IPS DF 6.9 (cell line): Measurements from ENCODE around the gene ANKRD11.

ENCODE experiments used
- DNase-seq: peaks from one replicate; pipeline ENCODE4 v3.0.0-alpha.2; 2013; ENCODE audit warnings: low read depth, low spot score
- H3K27ac ChIP-seq: one replicate; pipeline ENCODE4 v1.5.1; 2013; ENCODE audit warnings: low read length, control low read depth
- H3K27me3 ChIP-seq: 2 replicates; pipeline ENCODE4 v1.6.1; 2013; ENCODE audit warnings: mild to moderate bottlenecking, low read length; ENCODE audit not compliant: control insufficient read depth, insufficient read depth
- H3K36me3 ChIP-seq: 2 replicates; pipeline ENCODE4 v1.6.1; 2013; ENCODE audit warnings: low read length; ENCODE audit not compliant: control insufficient read depth, insufficient read depth
- H3K4me1 ChIP-seq: 2 replicates; pipeline ENCODE4 v1.6.1; 2013; ENCODE audit warnings: low read length; ENCODE audit not compliant: control insufficient read depth, insufficient read depth
- H3K4me3 ChIP-seq: 2 replicates; pipeline ENCODE4 v1.5.1; 2013; ENCODE audit warnings: mild to moderate bottlenecking, low read length
- H3K9me3 ChIP-seq: 2 replicates; pipeline ENCODE4 v1.6.1; 2013; ENCODE audit warnings: low read length, inconsistent platforms; ENCODE audit not compliant: control insufficient read depth, insufficient read depth
- WGBS: extraction: QIAGEN DNeasy Blood & Tissue Kit; methylation state at CpG from one replicate; pipeline ENCODE4 v1.1.7; 2013; ENCODE audit warnings: mixed read lengths, missing lambda C conversion rate; ENCODE audit not compliant: insufficient read length, insufficient coverage; 5-methylcytosine and 5-hydroxymethylcytosine counted together

ANKRD11 gene

GRCh38 chr16:89418352-89418751 is 72.0 kb downstream of the ANKRD11 start:
- Histone ChIP-seq H3K27ac (no peak overlapping the region), H3K4me1 (peaks cover 6% of the 10 kb centered on the region), H3K36me3 (no peaks in the 10 kb centered on the region; the same call in 1 of the 2 replicates), H3K4me3 (no peak overlapping the region), H3K9me3 (no peaks in the 10 kb centered on the region), H3K27me3 (no peaks in the 10 kb centered on the region)
- DNase-seq, result no peak
- no CpG with 5 or more reads among the region's 7 CpGs for WGBS

- DNase-seq, result no peak
- Histone ChIP-seq H3K9me3 (no peaks in the 10 kb centered on the region), H3K27ac (no peak overlapping the region), H3K4me1 (peaks cover 4% of the 10 kb centered on the region), H3K4me3 (no peak overlapping the region), H3K27me3 (no peaks in the 10 kb centered on the region), H3K36me3 (no peaks in the 10 kb centered on the region; the same call in 1 of the 2 replicates)
- no CpG with 5 or more reads among the region's 7 CpGs for WGBS
Observed at GRCh38 chr16:89417352-89417751, 73.0 kb downstream of the ANKRD11 start.

GRCh38 chr16:89413811-89414585 is 76.4 kb downstream of the ANKRD11 start:
- H3K4me1 ChIP-seq, result peaks cover 7% of the 10 kb centered on the region
- no peaks in the 10 kb centered on the region; the same call in 1 of the 2 replicates for H3K36me3 ChIP-seq
- no peak for DNase-seq
- no CpG with 5 or more reads among the region's 20 CpGs for WGBS
- no peak overlapping the region for H3K4me3 ChIP-seq
- H3K27ac ChIP-seq, result no peak overlapping the region
- no peaks in the 10 kb centered on the region for H3K27me3 ChIP-seq
- H3K9me3 ChIP-seq, result no peaks in the 10 kb centered on the region

GRCh38 chr16:89412811-89413210 is 77.5 kb downstream of the ANKRD11 start:
- WGBS, result no CpG with 5 or more reads among the region's 4 CpGs
- no peak for DNase-seq
- H3K27me3 ChIP-seq, result no peaks in the 10 kb centered on the region

GRCh38 chr16:89411335-89411850 is 79.0 kb downstream of the ANKRD11 start:
- Histone ChIP-seq H3K27me3 (no peaks in the 10 kb centered on the region), H3K9me3 (no peaks in the 10 kb centered on the region), H3K4me3 (no peak overlapping the region), H3K36me3 (no peaks in the 10 kb centered on the region; the same call in 1 of the 2 replicates), H3K4me1 (peaks cover 17% of the 10 kb centered on the region), H3K27ac (no peak overlapping the region)
- no CpG with 5 or more reads among the region's 10 CpGs for WGBS
- no peak for DNase-seq

More at GRCh38 chr16:89412811-89413210, 77.5 kb downstream of the ANKRD11 start:
- Histone ChIP-seq H3K36me3 (no peaks in the 10 kb centered on the region; the same call in 1 of the 2 replicates), H3K4me3 (no peak overlapping the region), H3K27ac (no peak overlapping the region), H3K4me1 (peaks cover 13% of the 10 kb centered on the region), H3K9me3 (no peaks in the 10 kb centered on the region)

- Histone ChIP-seq H3K27ac (no peak overlapping the region), H3K27me3 (no peaks in the 10 kb centered on the region), H3K4me1 (peaks cover 19% of the 10 kb centered on the region), H3K36me3 (no peaks in the 10 kb centered on the region; the same call in 1 of the 2 replicates), H3K9me3 (no peaks in the 10 kb centered on the region), H3K4me3 (no peak overlapping the region)
- no CpG with 5 or more reads among the region's 11 CpGs for WGBS
- no peak for DNase-seq
Observed at GRCh38 chr16:89410794-89411309, 79.5 kb downstream of the ANKRD11 start.

- H3K27ac ChIP-seq, result no peak overlapping the region
- no peak for DNase-seq
- peaks cover 19% of the 10 kb centered on the region for H3K4me1 ChIP-seq
- no CpG with 5 or more reads among the region's 6 CpGs for WGBS
- H3K9me3 ChIP-seq, result no peaks in the 10 kb centered on the region
- no peaks in the 10 kb centered on the region for H3K27me3 ChIP-seq
- H3K36me3 ChIP-seq, result no peaks in the 10 kb centered on the region; the same call in 1 of the 2 replicates
- H3K4me3 ChIP-seq, result no peak overlapping the region
Observed at GRCh38 chr16:89410322-89410721, 80.0 kb downstream of the ANKRD11 start.

- Histone ChIP-seq H3K27me3 (no peaks in the 10 kb centered on the region), H3K36me3 (no peaks in the 10 kb centered on the region; the same call in 1 of the 2 replicates), H3K27ac (no peak overlapping the region), H3K9me3 (no peaks in the 10 kb centered on the region), H3K4me1 (peaks cover 24% of the 10 kb centered on the region), H3K4me3 (no peak overlapping the region)
- DNase-seq, result no peak
- no CpG with 5 or more reads among the region's 13 CpGs for WGBS
Observed at GRCh38 chr16:89409161-89409711, 81.1 kb downstream of the ANKRD11 start.

GRCh38 chr16:89408315-89408714 is 82.0 kb downstream of the ANKRD11 start:
- DNase-seq, result no peak
- WGBS, result no CpG with 5 or more reads among the region's 12 CpGs
- Histone ChIP-seq H3K27me3 (no peaks in the 10 kb centered on the region), H3K9me3 (no peaks in the 10 kb centered on the region), H3K36me3 (no peaks in the 10 kb centered on the region), H3K4me3 (no peak overlapping the region), H3K27ac (no peak overlapping the region), H3K4me1 (peaks cover 20% of the 10 kb centered on the region)

GRCh38 chr16:89407925-89408300 is 82.4 kb downstream of the ANKRD11 start:
- peaks cover 23% of the 10 kb centered on the region for H3K4me1 ChIP-seq
- no peaks in the 10 kb centered on the region for H3K36me3 ChIP-seq
- no peaks in the 10 kb centered on the region for H3K9me3 ChIP-seq
- no peak overlapping the region for H3K4me3 ChIP-seq
- no peak for DNase-seq
- H3K27ac ChIP-seq, result no peak overlapping the region
- no peaks in the 10 kb centered on the region for H3K27me3 ChIP-seq
- no CpG with 5 or more reads among the region's 5 CpGs for WGBS
